GM10266 (cell line): ENCODE measurements around the gene FBXW7.

ENCODE experiments used
- DNase-seq: peaks from one replicate; pipeline ENCODE4 v3.0.0; 2012; ENCODE audit errors: extremely low spot score
- CTCF ChIP-seq: IDR thresholded peaks from 2 replicates; pipeline ENCODE4 v1.5.1; 2012; ENCODE audit warnings: mild to moderate bottlenecking, low read depth; ENCODE audit not compliant: control insufficient read depth, insufficient read depth; ENCODE audit errors: missing control alignments

The FBXW7 gene

GRCh38 chr4:152478461-152479237, 57.2 kb downstream of the FBXW7 start:
- TF ChIP-seq CTCF: no peak
- no peak for DNase-seq

- DNase-seq: no peak
- no peak for TF ChIP-seq CTCF
These were observed 59.1 kb downstream of the FBXW7 start for GRCh38 chr4:152476796-152477195.

- DNase-seq: no peak
These were observed 64.6 kb downstream of the FBXW7 start for GRCh38 chr4:152471251-152471792.

DNA sequence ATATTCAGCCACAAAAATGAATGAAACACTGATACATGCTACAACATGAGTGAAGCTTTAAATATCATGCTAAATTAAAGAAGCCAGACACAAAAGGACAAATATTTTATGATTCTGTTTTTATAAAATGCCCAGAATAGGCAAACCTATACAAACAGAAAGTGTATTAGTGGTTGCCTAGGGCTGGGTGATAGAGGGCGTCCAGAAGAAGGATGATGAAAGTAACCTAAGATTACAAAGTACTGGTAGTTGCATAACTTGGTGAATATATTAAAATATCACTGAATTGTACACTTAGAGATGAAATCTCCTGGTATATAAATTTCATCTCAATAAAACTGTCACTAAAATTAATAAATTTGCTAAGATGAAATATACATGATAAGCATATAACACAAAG, 67.5 kb downstream of the FBXW7 start:
- DNase-seq: no peak
- TF ChIP-seq CTCF: no peak

More at GRCh38 chr4:152471251-152471792, 64.6 kb downstream of the FBXW7 start:
- TF ChIP-seq CTCF: no peak

DNA sequence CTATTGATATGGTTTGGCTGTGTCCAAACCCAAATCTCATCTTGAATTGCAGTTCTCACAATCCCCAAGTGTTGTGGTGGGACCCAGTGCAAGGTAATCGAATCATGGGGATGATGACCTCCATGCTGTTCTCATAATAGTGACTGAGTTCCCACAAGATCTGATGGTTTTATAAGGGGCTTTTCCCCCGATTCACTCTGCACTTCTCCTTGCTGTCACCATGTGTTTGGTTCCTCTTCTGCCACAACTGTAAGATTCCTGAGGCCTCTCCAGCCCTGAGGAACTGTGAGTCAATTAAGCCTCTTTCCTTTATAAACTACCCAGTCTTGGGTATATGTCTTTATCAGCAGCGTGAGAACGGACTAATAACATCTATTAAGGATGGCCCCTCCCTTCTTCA, 68.8 kb downstream of the FBXW7 start:
- DNase-seq: no peak
- no peak for TF ChIP-seq CTCF

DNA sequence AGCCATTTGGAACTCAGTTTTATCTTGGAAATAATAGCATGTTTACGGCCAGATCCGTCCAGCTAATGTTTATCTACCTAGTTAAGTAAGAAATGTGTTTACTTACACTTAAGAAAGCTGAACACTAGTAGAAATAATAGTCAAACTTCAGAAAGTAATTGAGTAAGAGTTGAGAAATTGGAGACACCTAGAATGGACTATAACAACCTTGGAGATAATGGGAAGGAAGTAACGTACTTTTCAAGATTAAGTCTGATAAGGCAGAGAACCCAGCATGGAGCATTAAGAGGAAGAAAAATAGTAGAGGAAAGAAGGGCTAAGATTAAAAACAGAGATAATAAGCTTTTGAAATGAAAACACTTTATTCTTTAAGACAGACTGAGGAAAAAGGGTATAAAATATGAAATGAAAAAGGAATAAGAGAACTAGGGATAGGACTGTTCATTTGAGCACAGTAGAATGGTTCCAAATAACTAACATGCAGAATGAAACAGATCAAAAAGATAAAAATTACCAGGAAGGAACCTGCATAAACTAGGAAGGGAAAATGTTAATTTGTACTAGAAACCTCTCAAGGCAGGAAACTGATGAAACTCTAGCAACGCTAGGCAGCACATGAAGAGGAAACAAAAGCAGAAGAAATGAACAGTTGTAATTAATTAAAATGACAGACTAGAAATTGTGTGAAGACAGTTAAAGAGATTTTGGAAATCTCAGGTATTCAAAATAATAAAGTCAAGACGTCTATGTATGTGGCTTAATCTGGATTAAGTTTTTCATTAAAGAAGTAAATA, 71.7 kb downstream of the FBXW7 start:
- no peak for TF ChIP-seq CTCF
- no peak for DNase-seq
